HCT116 (cell line): ENCODE measurements around the gene TMEM150C. TPM values are rescaled to one million over a fixed set of nuclear protein-coding genes. Genes with fewer than 3 reads are reported as not detected.

Experiments used
- ATAC-seq: fragments of 200-7000 bp; cut with Tn5 transposase; 2 replicates; pipeline ENCODE4 v1.9.1; 2020; ENCODE audit warnings: mild to moderate bottlenecking, moderate library complexity
- BruUV-seq: library from RNA; stranded (reverse); fragments of 400-500 nt; replicated peaks from 2 replicates; lab custom pipeline; 2021; lab: Mats Ljungman, UMichigan
- CTCF ChIA-PET: fragments of 300-600 bp; sonication (Branson Sonifier 250); formaldehyde crosslinking; loops from one replicate; lab custom pipeline; 2021; ENCODE audit warnings: antibody characterized with exemption; lab: Charles Lee
- POLR2A ChIA-PET: fragments of 300-600, 350-600 bp; sonication (Branson Sonifier 250); formaldehyde crosslinking; loops from one replicate; lab custom pipeline; 2021; ENCODE audit warnings: antibody characterized with exemption; lab: Charles Lee
- RAD21 ChIA-PET, 2 experiments: fragments of 300-600 bp; sonication (Branson Sonifier 250); formaldehyde crosslinking; loops; one replicate each; lab custom pipeline; 2023; ENCODE audit warnings: low total read pairs in 2 of 2; ENCODE audit not compliant: uncharacterized antibody in 2 of 2, unreplicated experiment in 2 of 2, low non-redundant PET in 1 of 2; lab: Charles Lee
- DNase-seq: peaks from one replicate; pipeline ENCODE4 v3.0.0-alpha.2; 2010; ENCODE audit warnings: low read depth, low spot score
- H2AFZ ChIP-seq: fragments of 200-600 bp; shearing (Covaris generic), sonication (generic); 2 replicates; pipeline ENCODE4 v1.6.1; 2017; ENCODE audit warnings: low read depth, mixed run types, mixed read lengths, antibody characterized with exemption, low read length; ENCODE audit not compliant: poor library complexity, severe bottlenecking
- H3K27ac ChIP-seq: 2 replicates; pipeline ENCODE4 v1.5.1; 2012; ENCODE audit warnings: low read depth, low read length
- H3K27me3 ChIP-seq: fragments of 200-600 bp; sonication (generic); 2 replicates; pipeline ENCODE4 v1.6.1; 2016; ENCODE audit warnings: mixed run types, low read length, mixed read lengths; ENCODE audit not compliant: insufficient read depth
- H3K36me3 ChIP-seq, 2 experiments: fragments of 200-500 bp in 1 of 2; fragments of 200-600 bp in 1 of 2; sonication (Bioruptor generic) in 1 of 2; sonication (generic) in 1 of 2; 2 replicates each; pipeline versions ENCODE4 v1.5.1 to v1.6.1; 2014 to 2016; ENCODE audit warnings: low read length in 2 of 2, inconsistent platforms in 1 of 2, mixed read lengths in 1 of 2, mixed run types in 1 of 2; ENCODE audit not compliant: insufficient read depth in 2 of 2, control insufficient read depth in 1 of 2
- H3K4me1 ChIP-seq, 2 experiments: fragments of 200-600 bp in 1 of 2; sonication (generic) in 1 of 2; 2 replicates each; pipeline versions ENCODE4 v1.5.1 to v1.6.1; 2012 to 2017; ENCODE audit warnings: low read length in 2 of 2, inconsistent platforms in 1 of 2, mild to moderate bottlenecking in 1 of 2, mixed read lengths in 1 of 2, mixed run types in 1 of 2, moderate library complexity in 1 of 2; ENCODE audit not compliant: insufficient read depth in 2 of 2, control insufficient read depth in 1 of 2
- H3K4me2 ChIP-seq: fragments of 200-600 bp; sonication (generic); 2 replicates; pipeline ENCODE4 v1.6.1; 2017; ENCODE audit warnings: mixed run types, low read length, mixed read lengths
- H3K4me3 ChIP-seq, 2 experiments: fragments of 200-600 bp in 1 of 2; sonication (generic) in 1 of 2; replicated peaks in 1 of 2; 2 replicates each; pipeline ENCODE4 v1.5.1; 2011 to 2016; ENCODE audit warnings: low read length in 2 of 2, control low read depth in 1 of 2, low read depth in 1 of 2, mild to moderate bottlenecking in 1 of 2, mixed read lengths in 1 of 2, mixed run types in 1 of 2
- H3K79me2 ChIP-seq: fragments of 200-600 bp; sonication (generic); 2 replicates; pipeline ENCODE4 v1.6.1; 2017; ENCODE audit warnings: mild to moderate bottlenecking, mixed run types, low read length, moderate library complexity, mixed read lengths; ENCODE audit not compliant: insufficient read depth
- H3K9ac ChIP-seq: fragments of 200-600 bp; sonication (generic); 2 replicates; pipeline ENCODE4 v1.6.1; 2016; ENCODE audit warnings: low read length, mixed read lengths
- H3K9me2 ChIP-seq: fragments of 200-600 bp; sonication (generic), shearing (Covaris generic); 2 replicates; pipeline ENCODE4 v1.6.1; 2017; ENCODE audit warnings: mixed run types, mild to moderate bottlenecking, moderate library complexity; ENCODE audit not compliant: insufficient read depth
- H3K9me3 ChIP-seq, 2 experiments: fragments of 200-500 bp in 1 of 2; fragments of 200-600 bp in 1 of 2; sonication (Bioruptor generic) in 1 of 2; sonication (generic) in 1 of 2; 2 replicates each; pipeline ENCODE4 v1.6.1; 2014 to 2017; ENCODE audit warnings: low read length in 2 of 2, mixed read lengths in 2 of 2, inconsistent platforms in 1 of 2, low read depth in 1 of 2, mild to moderate bottlenecking in 1 of 2, mixed run types in 1 of 2, moderate library complexity in 1 of 2; ENCODE audit not compliant: control insufficient read depth in 1 of 2, insufficient read depth in 1 of 2
- H4K20me1 ChIP-seq: fragments of 200-600 bp; sonication (generic), shearing (Covaris generic); 2 replicates; pipeline ENCODE4 v1.6.1; 2017; ENCODE audit warnings: mixed run types, mild to moderate bottlenecking, moderate library complexity; ENCODE audit not compliant: insufficient read depth
- CBX3 ChIP-seq: IDR thresholded peaks from 2 replicates; pipeline ENCODE4 v1.6.1; 2012; ENCODE audit warnings: low read depth
- EGR1 ChIP-seq: IDR thresholded peaks from 2 replicates; pipeline ENCODE4 v1.6.1; 2012; ENCODE audit warnings: low read depth
- ELF1 ChIP-seq: IDR thresholded peaks from 2 replicates; pipeline ENCODE4 v1.6.1; 2012; ENCODE audit warnings: low read depth, borderline replicate concordance
- EZH2 ChIP-seq: fragments of 200-600 bp; sonication (generic); IDR thresholded peaks from 2 replicates; pipeline ENCODE4 v1.6.1; 2017; ENCODE audit warnings: antibody characterized with exemption, mixed run types
- EZH2phosphoT487 ChIP-seq: fragments of 200-600 bp; IDR thresholded peaks from 2 replicates; pipeline ENCODE4 v1.6.1; 2018; ENCODE audit warnings: antibody characterized with exemption, borderline replicate concordance
- FOSL1 ChIP-seq: IDR thresholded peaks from 2 replicates; pipeline ENCODE4 v1.6.1; 2012; ENCODE audit warnings: low read depth
- JUND ChIP-seq: IDR thresholded peaks from 2 replicates; pipeline ENCODE4 v1.6.1; 2012
- POLR2A ChIP-seq: IDR thresholded peaks from 2 replicates; pipeline ENCODE4 v1.7.0; 2011; ENCODE audit warnings: borderline replicate concordance; ENCODE audit not compliant: insufficient read depth, insufficient read length; ENCODE audit errors: extremely low read depth
- POLR2AphosphoS5 ChIP-seq: IDR thresholded peaks from 2 replicates; pipeline ENCODE4 v1.6.1; 2011; ENCODE audit warnings: mild to moderate bottlenecking, low read depth, low read length, moderate library complexity
- RAD21 ChIP-seq: IDR thresholded peaks from 2 replicates; pipeline ENCODE4 v1.6.1; 2012; ENCODE audit warnings: low read depth, mild to moderate bottlenecking
- SIN3A ChIP-seq: IDR thresholded peaks from 2 replicates; pipeline ENCODE4 v1.6.1; 2012; ENCODE audit warnings: low read depth
- TCF7L2 ChIP-seq: IDR thresholded peaks from 2 replicates; pipeline ENCODE4 v1.7.0; 2011; ENCODE audit warnings: borderline replicate concordance, inconsistent platforms; ENCODE audit not compliant: insufficient read depth, insufficient read length; ENCODE audit errors: extremely low read depth
- YY1 ChIP-seq: IDR thresholded peaks from 2 replicates; pipeline ENCODE4 v1.6.1; 2011; ENCODE audit warnings: low read length, low read depth, moderate library complexity, mild to moderate bottlenecking; ENCODE audit not compliant: insufficient replicate concordance; ENCODE audit errors: extremely low read depth
- ZFX ChIP-seq: fragments of 450-650 bp; IDR thresholded peaks from 2 replicates; pipeline ENCODE4 v1.6.1; 2017
- ZNF274 ChIP-seq: fragments of 200-500 bp; sonication (Bioruptor generic); IDR thresholded peaks from 2 replicates; pipeline ENCODE4 v1.6.1; 2014; ENCODE audit warnings: mild to moderate bottlenecking, low read depth, low read length, inconsistent platforms
- intact Hi-C: fragments of 100-400 bp; cut with micrococcal nuclease; formaldehyde crosslinking; loops from 2 replicates; pipeline ENCODE4 v1.10.0; 2022
- total RNA-seq: library from RNA; stranded (reverse); gene quantifications from one replicate; pipeline ENCODE4 v1.2.1, GENCODE V29; 2021; ENCODE audit not compliant: unreplicated experiment
- TF ChIP-seq, protein P1 (sequence below): IDR thresholded peaks from 2 replicates; pipeline ENCODE4 v1.6.1; 2012
- TF ChIP-seq, protein P2 (sequence below): IDR thresholded peaks from 2 replicates; pipeline ENCODE4 v1.6.1; 2011; ENCODE audit warnings: mild to moderate bottlenecking, low read length, moderate library complexity; ENCODE audit not compliant: insufficient replicate concordance; ENCODE audit errors: extremely low read depth
- TF ChIP-seq, protein P3 (sequence below): IDR thresholded peaks from 2 replicates; pipeline ENCODE4 v1.6.1; 2012; ENCODE audit warnings: low read depth
- TF ChIP-seq, protein P4 (sequence below): IDR thresholded peaks from 2 replicates; pipeline ENCODE4 v1.6.1; 2012

Gene TMEM150C
- total RNA-seq, 1 experiment from 2014 or later, result 1.2 TPM

DNA sequence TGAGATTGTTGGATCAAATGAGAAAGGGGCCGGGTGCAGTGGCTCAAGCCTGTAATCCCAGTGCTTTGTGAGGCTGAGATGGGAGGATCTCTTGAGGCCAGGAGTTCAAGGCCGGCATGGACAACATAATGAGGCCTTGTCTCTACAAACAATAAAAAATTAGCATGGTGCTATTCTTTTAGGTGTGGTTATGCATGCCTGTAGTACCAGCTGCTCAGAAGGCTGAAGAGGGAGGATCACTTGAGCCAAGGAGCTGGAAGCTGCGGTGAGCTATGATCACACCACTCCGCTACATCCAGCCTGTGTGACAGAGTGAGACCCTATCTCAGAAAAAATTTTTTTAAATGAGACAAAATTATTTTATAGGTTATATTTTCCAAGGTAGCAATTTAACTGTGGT, 49.7 kb upstream of the TMEM150C start (continued):
- TF ChIP-seq JUND, result no peak
- TF ChIP-seq, protein P1, sequence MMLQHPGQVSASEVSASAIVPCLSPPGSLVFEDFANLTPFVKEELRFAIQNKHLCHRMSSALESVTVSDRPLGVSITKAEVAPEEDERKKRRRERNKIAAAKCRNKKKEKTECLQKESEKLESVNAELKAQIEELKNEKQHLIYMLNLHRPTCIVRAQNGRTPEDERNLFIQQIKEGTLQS, result no peak
- no peak for TF ChIP-seq FOSL1
- TF ChIP-seq CBX3, result no peak
- no peak for TF ChIP-seq RAD21
- TF ChIP-seq EZH2, result no peak
- TF ChIP-seq, protein P2, sequence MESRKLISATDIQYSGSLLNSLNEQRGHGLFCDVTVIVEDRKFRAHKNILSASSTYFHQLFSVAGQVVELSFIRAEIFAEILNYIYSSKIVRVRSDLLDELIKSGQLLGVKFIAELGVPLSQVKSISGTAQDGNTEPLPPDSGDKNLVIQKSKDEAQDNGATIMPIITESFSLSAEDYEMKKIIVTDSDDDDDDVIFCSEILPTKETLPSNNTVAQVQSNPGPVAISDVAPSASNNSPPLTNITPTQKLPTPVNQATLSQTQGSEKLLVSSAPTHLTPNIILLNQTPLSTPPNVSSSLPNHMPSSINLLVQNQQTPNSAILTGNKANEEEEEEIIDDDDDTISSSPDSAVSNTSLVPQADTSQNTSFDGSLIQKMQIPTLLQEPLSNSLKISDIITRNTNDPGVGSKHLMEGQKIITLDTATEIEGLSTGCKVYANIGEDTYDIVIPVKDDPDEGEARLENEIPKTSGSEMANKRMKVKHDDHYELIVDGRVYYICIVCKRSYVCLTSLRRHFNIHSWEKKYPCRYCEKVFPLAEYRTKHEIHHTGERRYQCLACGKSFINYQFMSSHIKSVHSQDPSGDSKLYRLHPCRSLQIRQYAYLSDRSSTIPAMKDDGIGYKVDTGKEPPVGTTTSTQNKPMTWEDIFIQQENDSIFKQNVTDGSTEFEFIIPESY, result no peak
- no peak for TF ChIP-seq POLR2A
- no peak for TF ChIP-seq ELF1

DNA sequence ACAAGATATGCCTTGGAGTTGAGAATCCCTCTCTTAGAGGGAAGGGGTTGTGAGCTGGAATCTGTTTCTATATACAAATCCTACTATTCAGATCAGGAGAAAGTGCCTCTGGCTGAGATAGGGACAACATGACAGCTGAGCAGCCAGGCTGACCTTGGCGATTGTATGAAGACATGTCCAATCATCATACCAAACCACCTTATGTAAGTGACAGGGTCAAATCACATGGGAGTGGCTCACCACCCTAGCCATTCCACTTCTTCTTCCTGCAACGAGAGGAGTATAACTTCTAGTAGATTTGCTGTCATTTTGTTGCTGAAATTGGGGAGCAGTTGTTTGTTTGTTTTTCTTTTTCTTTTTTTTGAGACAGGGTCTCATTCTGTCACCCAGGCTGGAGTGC, 48.3 kb upstream of the TMEM150C start:
- H3K27me3 ChIP-seq, result no peaks in the 10 kb centered on the region
- no peak overlapping the region for H3K4me3 ChIP-seq
- H3K9me2 ChIP-seq, result no peaks in the 10 kb centered on the region
- H2AFZ ChIP-seq, result no peak overlapping the region
- H3K4me1 ChIP-seq, result no peaks in the 10 kb centered on the region
- RAD21 ChIA-PET, result no interaction called here
- H3K36me3 ChIP-seq, result no peaks in the 10 kb centered on the region
- POLR2A ChIA-PET, result no interaction called here
- no peak for DNase-seq
- CTCF ChIA-PET, result no interaction called here
- TF ChIP-seq FOSL1, result no peak
- no peak for TF ChIP-seq YY1
- no peak for TF ChIP-seq TCF7L2
- no peak for TF ChIP-seq ELF1
- TF ChIP-seq JUND, result no peak
- TF ChIP-seq ZFX, result no peak
- TF ChIP-seq, protein P1, result no peak
- TF ChIP-seq SIN3A, result no peak
- no peak for TF ChIP-seq EZH2phosphoT487
- no peak for TF ChIP-seq ZNF274
- no peak for TF ChIP-seq RAD21
- no peak for TF ChIP-seq POLR2AphosphoS5
- no peak for TF ChIP-seq EGR1
- TF ChIP-seq, protein P3, sequence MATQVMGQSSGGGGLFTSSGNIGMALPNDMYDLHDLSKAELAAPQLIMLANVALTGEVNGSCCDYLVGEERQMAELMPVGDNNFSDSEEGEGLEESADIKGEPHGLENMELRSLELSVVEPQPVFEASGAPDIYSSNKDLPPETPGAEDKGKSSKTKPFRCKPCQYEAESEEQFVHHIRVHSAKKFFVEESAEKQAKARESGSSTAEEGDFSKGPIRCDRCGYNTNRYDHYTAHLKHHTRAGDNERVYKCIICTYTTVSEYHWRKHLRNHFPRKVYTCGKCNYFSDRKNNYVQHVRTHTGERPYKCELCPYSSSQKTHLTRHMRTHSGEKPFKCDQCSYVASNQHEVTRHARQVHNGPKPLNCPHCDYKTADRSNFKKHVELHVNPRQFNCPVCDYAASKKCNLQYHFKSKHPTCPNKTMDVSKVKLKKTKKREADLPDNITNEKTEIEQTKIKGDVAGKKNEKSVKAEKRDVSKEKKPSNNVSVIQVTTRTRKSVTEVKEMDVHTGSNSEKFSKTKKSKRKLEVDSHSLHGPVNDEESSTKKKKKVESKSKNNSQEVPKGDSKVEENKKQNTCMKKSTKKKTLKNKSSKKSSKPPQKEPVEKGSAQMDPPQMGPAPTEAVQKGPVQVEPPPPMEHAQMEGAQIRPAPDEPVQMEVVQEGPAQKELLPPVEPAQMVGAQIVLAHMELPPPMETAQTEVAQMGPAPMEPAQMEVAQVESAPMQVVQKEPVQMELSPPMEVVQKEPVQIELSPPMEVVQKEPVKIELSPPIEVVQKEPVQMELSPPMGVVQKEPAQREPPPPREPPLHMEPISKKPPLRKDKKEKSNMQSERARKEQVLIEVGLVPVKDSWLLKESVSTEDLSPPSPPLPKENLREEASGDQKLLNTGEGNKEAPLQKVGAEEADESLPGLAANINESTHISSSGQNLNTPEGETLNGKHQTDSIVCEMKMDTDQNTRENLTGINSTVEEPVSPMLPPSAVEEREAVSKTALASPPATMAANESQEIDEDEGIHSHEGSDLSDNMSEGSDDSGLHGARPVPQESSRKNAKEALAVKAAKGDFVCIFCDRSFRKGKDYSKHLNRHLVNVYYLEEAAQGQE, result no peak
- TF ChIP-seq, protein P4, sequence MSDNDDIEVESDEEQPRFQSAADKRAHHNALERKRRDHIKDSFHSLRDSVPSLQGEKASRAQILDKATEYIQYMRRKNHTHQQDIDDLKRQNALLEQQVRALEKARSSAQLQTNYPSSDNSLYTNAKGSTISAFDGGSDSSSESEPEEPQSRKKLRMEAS, result no peak
- no TSS peak for BruUV-seq
- H3K9ac ChIP-seq, result no peak overlapping the region
- intact Hi-C loops, result no loop called here
- H3K79me2 ChIP-seq, result no peaks in the 10 kb centered on the region
- no peaks in the 10 kb centered on the region for H4K20me1 ChIP-seq
- no peaks in the 10 kb centered on the region for H3K9me3 ChIP-seq
- ATAC-seq, result no peak
- H3K4me2 ChIP-seq, result no peak overlapping the region
- no peak overlapping the region for H3K27ac ChIP-seq
